Measurements from ENCODE around the gene SCYGR7.
"Not testable (repeated sequence)": the region's sequence is repeated elsewhere in the genome, so short reads cannot be mapped to it uniquely, and the experiment has no call there.

DNA sequence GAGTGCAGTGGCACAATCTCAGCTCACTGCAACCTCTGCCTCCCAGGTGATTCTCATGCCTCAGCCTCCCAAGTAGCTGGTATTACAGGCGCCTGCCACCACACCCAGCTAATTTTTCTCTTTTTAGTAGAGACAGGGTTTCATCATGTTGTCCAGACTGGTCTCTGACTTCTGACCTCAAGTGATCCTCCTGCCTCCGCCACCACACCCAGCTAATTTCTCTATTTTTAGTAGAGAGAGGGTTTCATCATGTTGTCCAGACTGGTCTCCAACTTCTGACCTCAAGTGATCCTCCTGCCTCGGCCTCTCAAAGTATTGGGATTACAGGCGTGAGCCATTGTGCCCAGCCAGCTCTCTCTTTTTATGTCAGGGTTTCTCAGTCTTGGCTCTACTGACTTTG lies 28.1 kb downstream of the SCYGR7 start:
- TF ChIP-seq, protein P1, sequence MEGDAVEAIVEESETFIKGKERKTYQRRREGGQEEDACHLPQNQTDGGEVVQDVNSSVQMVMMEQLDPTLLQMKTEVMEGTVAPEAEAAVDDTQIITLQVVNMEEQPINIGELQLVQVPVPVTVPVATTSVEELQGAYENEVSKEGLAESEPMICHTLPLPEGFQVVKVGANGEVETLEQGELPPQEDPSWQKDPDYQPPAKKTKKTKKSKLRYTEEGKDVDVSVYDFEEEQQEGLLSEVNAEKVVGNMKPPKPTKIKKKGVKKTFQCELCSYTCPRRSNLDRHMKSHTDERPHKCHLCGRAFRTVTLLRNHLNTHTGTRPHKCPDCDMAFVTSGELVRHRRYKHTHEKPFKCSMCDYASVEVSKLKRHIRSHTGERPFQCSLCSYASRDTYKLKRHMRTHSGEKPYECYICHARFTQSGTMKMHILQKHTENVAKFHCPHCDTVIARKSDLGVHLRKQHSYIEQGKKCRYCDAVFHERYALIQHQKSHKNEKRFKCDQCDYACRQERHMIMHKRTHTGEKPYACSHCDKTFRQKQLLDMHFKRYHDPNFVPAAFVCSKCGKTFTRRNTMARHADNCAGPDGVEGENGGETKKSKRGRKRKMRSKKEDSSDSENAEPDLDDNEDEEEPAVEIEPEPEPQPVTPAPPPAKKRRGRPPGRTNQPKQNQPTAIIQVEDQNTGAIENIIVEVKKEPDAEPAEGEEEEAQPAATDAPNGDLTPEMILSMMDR (IDR thresholded peaks at IDR 0.05): not testable (repeated sequence)
- not testable (repeated sequence) for TF ChIP-seq POLR2A (IDR thresholded peaks at IDR 0.05); POLR2AphosphoS5 (IDR thresholded peaks at IDR 0.05; ENCODE audit: insufficient read depth in 1 of 2, low read depth in 1 of 2)

All from vagina (tissue), 2 donors.